Astrocyte (in vitro differentiated cells and primary cell): ENCODE measurements around the gene CACNB2.

Source experiments
- CTCF ChIP-seq: IDR thresholded peaks from 2 replicates; pipeline ENCODE4 v1.5.1; 2011; ENCODE audit warnings: low read depth, mild to moderate bottlenecking, inconsistent platforms, low read length, moderate library complexity; ENCODE audit not compliant: insufficient read depth
- EZH2 ChIP-seq: IDR thresholded peaks from 2 replicates; pipeline ENCODE4 v1.6.1; 2012; ENCODE audit warnings: mild to moderate bottlenecking, low read length, inconsistent platforms; ENCODE audit not compliant: insufficient read depth

DNA sequence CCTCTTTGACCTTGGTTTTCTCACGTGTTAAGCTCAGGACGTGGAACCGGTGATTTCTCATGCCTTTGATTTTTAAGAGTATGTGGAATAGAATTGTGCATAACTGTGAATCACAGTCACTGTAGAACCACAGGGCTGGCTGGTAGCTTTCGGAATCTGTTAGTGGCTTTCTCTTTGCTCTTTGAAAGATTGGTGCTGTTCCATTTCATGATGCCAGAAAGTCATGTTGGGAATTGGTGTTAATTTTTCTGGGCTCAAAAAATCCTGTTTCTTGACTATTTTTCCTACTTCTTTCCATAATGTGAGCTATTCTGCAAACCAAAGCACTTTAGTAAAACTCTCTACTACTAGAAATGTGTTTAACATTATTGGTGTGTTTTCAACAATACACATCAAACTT lies 73.0 kb downstream of the CACNB2 start:
- no peak for TF ChIP-seq CTCF
- TF ChIP-seq EZH2, result no peak
